GM21526 (cell line): Measurements from ENCODE around the gene AP3B1.
"Not testable (repeated sequence)": the region's sequence is repeated elsewhere in the genome, so short reads cannot be mapped to it uniquely, and the experiment has no call there.

Experiments
- ATAC-seq: cut with Tn5 transposase; IDR thresholded peaks from one replicate; pipeline ENCODE4 v1.9.1; 2021; ENCODE audit warnings: moderate library complexity; ENCODE audit not compliant: unreplicated experiment, low FRiP score

The AP3B1 gene

DNA sequence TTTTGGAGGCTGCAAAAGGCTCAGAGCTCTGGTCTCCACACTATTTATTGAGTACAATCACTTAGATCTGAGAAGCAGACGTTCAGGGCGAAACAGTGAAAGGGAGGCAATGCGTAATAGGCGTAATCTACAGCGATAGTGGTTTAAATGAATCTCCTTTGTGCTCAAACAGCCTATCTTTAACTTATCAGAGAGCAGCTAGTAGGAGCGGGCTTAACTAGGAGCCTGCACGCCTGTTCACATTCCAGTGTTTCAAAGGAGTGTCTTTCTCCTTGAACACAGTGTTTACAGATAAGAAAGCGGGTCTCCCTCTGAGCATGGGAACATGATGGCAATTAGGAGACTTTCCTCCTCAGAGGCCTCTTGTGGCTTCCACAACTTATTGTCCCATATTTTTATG lies 49.4 kb downstream of the AP3B1 start:
- ATAC-seq: no peak

DNA sequence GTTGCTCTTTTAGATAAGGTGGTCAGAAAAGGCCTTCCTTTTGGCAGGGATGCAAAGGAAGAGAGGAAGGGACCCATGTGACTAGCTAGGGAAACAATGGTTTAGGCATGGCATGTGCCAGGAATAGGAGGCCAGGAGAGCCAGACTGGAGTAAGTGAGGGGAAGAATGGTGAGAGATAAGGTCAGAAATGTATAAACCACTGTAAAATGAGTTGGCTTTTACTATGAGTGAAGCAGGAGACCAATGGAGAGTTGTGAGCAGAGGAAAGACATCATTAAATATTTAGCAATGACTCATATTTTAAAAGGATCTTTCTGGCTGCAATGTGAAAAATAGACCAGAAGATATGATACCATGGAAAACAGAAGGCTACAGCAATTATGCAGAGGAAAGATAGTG lies 50.9 kb downstream of the AP3B1 start:
- no peak for ATAC-seq

DNA sequence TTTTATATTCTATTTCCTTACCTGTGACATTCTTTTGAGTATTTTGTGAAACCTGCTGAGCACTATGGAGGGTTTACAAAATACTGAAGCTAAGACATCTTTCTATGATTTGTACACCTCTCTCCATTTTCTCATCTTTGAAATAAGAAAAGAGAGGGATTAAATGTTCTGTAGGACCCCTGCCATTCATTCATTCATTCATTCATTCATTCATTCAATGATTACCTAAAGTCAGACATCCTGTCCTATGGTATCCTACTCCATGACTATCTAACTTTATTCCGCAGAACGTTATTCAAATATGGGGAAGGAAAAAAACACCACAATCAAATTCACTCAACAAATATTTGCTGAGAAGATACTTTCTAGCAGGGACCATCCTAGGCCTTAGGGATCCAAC lies 51.4 kb downstream of the AP3B1 start:
- no peak for ATAC-seq

DNA sequence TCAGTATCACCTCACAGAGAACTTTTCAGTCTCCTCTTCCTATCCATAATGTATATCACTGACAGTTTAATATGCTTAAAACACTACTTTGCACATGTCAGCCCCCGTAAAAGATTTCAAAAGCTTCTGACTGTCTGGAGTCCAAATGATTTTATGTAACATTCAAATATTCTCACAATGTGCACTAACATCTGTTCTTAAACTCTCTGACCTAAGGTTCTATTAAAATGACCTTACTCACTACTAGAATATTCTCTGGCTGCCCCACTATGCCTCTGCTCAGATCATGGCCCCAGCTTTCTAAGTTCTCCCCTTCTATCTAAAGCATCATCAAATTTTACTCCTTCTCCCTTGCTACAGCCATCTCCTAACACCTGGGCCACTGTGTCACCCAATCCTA lies 52.5 kb downstream of the AP3B1 start:
- no peak for ATAC-seq

DNA sequence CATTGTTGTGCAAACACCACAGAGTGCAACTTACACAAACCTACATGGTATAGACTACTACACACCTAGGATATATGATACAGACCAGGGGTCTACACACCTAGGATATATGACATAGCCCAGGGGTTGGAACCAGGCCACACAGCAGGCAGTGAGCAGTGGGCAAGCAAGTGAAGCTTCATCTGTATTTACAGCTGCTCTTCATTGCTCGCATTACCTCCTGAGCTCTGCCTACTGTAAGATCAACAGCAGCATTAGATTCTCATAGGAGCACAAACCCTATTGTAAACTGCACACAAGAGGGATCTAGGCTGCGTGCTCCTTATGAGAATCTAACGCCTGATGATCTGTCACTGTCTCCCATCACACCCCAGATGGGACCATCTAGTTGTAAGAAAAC lies 56.6 kb downstream of the AP3B1 start:
- ATAC-seq: no peak

DNA sequence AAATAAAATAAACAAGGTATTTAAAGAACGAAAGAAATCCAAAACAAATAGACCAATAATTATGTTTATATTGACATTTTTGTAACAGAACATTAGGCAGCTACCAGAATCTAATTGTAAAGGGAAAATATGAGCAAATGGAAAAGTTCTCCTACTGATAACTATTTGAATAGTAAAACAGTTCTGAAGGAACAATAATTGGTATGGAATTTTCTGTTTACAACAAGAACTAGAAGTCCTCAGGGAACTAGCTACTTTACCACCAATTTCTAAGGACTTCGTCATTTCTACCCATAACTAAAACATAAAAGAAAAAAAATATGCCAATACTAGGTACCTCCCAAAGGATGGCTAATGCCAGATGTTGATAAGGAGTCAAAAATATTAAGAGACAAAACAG lies 58.5 kb downstream of the AP3B1 start:
- no peak for ATAC-seq

DNA sequence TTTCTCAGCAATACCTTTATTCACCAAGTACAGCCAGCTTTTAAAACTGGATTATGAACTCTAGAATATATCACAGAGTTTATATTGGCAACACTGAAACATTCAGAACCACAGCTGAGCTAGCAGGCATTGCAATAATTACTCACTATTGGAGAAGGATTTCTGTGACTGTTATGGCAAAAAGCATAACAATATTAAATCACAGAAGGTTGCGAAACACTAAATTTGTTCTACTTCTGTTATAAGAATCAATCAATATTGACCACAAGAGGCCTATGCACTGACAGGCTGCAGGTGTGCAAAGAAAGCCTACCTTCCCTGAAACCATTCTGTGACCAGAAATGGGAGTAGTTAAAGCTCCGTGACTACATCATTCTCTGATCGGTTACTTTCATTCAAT lies 59.2 kb downstream of the AP3B1 start:
- ATAC-seq: no peak

DNA sequence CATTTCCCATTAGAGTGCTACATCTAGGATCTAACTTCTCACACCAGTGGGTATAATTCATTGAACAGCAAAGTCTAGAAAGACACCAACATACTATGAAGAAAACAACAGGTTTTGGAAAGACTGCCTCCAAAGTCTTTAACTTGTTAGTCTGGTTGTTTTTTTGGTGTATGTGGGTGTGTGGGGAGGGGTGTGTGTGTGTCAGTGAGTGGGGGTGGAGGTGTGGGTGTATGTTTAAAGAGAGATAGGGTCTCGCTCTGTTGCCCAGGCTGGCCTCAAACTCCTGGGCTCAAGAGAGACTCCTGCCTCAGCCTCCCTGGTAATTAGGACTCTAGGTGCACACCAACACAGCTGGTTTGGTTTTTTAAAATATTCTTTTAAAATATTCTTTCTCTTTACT lies 59.7 kb downstream of the AP3B1 start:
- no peak for ATAC-seq

DNA sequence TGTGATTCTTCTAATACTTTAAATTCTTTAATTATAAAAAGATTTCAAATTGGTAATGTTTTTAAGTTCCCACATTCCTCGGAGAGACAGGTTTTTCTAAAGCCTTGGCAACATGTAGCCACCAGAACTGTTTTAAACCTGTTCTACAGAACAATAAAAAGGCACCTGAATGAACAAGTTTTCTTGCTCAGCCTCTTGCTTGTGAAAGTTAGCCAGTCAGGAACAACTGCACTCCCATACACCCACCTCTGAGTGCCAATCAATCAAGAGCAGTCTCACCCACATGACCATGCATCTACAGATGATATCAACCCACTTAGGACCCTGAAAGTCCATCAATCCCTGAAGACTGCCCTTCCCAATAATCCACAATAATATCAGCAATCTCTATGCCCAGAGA lies 62.3 kb downstream of the AP3B1 start:
- ATAC-seq: no peak

DNA sequence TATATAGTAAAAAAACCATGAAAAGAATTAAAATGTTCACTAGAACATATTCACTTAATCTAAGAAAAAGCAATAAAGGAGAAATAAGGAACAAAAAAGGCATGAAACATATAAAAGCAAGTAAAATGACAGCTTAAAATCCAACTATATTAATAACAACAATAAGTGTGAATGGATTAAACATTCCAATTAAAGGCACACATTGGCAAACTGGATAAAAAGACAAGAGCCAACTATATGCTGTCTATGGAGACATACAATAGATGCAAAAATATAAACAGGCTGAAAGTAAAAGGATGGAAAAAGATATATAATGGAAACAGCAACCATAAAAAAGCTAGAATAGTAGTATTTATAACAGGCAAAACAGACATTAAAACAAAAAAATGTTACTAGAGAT lies 70.1 kb downstream of the AP3B1 start:
- no peak for ATAC-seq

DNA sequence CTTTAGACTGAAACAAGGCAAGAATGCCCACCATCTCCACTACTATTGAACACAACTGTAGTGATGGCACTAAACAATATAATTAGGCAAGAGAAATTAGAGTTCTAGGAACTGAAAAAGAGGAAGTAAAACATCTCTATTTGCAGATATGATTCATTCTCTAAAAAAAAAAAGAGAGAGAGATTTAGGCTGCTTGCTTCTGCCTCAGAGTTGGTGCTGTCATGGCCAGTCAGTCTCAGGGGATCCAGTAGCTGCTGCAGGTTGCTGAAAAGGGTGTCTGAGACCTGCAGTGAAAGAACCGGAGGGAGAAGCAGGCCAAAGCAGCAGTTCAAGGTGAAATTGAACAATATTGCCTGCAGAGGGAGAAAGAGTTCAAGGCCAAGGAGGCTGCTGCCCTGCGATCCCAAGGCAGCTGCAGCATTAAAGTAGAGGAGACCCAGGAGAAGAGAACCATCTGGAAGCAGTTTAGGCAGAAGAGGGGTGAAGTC lies 72.5 kb downstream of the AP3B1 start:
- peak; percentile 98 for ATAC-seq

DNA sequence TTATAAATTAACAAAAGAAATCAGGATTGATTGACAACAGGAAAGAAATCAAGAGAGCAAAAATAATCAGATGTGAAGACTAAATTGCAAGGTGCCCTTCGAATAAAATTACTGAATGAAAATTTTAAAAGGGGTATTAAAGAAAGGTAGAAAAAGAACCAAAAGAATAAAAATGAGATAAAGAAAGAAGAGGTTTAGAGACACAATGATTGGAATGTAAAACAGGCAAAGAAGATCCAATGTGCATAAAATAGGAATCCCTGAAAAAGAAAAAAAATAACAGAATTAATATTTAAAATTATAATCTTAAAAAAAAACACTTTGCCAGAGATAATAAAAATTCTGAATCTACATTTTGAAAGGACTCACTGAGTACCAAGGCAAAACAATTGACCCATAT lies 73.0 kb downstream of the AP3B1 start:
- no peak for ATAC-seq

DNA sequence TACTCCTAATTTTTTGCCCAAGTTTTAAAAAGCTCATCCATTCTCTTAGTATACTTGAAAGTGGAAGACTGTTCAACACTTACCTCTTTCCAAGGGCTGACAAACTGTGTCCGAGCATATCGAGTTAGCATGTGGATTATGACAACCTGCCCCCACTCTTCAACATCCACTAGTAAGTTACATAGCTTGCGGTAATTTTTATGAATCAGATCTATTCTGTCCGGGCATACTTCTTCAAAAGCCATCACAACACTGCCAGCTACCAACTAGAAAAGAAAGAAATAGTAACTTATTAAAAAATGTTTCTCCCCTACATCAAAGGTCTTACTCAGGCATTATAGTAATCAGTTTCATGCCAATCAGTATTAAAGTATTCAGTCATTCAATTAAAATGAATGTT lies 78.5 kb downstream of the AP3B1 start:
- no peak for ATAC-seq

DNA sequence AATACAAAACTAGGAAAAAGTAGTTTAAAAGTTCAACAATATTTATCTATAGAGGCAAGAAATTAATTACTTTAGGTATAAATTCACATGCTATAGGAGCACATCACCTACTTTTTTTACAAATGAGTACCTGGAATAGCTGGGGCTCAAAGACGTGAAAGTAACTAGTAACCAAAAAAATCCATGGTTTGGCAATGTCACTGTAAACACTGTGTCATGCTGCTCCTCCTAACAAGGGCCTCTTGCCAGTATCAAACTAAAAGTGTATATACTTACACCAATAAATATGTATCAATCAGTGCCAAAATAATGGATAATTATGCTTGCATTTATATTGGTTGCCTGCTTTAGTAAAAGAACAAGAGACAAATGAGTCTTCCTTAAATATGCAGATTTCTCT lies 78.9 kb downstream of the AP3B1 start:
- no peak for ATAC-seq

DNA sequence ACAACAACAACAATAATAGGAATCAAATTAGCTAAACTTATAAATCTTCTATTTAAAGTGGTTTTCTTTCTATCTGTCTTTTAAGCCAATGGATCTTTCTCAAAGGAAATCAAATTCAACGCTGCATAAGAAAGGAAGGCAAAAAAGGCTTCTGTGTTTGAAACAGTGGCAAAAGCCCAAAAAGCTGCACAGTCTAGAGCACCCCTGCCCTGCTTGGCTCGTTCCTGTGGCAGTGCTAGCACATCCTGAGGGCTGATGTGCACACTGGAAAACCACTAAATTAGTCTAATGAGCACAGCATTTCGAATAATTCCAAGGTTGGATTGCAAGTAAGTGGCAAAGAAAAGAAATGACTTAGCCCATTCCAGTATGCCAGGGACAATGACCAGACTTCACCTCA lies 80.7 kb downstream of the AP3B1 start:
- no peak for ATAC-seq

DNA sequence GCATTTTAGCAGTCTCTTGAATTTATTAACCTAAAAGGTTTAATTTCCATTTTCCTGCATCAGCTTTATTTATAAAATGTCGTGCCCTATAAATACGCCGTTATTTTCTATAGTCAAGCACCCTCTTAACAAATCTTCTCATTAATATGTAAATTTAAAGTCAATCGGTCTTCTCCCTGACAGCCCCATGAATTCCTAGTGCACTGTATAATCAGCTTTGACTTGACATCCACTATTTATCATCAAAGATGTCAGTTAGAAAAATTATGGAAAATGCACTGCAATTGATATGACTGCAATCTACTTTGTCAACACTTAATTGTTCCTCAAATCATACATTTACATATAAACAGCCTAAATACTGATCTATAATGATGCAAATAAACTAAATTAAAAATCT lies 83.4 kb downstream of the AP3B1 start:
- ATAC-seq: no peak

DNA sequence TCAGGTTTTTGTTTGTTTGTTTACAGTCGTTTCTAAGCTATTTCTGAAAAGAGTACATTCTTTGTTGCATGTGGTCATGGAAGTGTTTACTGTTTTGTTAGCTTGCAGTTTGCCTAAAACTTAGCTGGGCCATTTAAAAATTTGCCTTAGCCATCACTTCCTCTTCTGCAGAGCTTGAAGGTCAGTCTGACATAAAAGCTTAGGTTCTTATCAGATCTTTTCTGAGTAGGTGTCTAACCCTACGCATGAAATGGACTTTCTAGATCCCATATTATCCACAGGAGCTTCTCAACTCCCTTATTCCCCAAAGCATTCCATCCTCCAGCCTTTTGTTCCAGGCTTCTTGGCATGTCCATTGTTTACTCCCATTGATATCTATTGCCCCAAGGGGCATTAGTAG lies 90.3 kb downstream of the AP3B1 start:
- ATAC-seq: no peak

DNA sequence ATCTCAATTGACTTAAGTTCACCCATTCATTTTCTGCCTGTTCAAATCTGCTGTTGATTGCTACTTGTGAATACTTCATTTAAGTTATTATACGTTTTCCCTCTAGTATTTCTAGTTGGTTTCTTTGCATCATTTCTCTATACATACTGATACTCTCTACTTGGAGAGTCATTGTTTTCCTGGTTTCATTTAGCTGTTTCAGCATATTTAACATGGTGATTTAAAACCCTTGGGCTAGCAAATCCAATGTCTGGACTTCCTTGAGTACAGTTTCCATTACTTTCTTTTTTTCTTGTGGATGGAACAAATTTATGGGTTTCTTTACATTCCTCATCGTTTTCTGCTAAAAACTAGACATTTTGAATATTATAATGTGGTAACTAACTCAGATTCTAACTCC lies 90.7 kb downstream of the AP3B1 start:
- ATAC-seq: no peak

DNA sequence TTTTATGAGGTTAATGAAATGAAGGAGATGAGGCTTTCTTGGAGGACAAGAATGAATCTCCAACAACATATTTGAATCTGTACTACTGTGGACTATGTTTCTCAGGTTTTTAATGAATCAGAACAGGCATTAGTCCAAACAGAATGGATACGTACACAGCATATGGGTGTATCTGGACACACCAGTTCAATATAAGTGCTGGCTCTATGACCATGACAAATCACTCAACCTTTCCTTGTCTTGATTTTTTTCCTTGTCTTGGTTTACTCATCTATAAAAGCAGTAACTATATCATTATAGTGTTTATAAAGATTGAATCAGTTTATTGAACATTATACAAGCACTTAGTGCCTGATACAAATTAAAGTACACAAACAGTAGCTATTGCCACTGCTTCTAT lies 104.1 kb downstream of the AP3B1 start:
- no peak for ATAC-seq

DNA sequence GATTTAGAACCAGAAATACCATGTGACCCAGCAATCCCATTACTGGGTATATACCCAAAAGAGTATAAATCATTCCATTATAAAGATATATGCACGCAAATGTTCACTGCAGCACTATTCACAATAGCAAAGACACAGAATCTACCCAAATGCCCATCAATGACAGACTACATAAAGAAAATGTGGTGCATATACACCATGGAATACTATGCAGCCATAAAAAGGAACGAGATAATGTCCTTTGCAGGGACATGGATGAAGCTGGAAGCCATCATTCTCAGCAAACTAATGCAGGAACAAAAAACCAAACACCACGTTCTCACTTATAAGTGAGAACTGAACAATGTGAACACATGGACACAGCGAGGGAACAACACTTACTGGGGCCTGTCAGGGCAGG lies 105.8 kb downstream of the AP3B1 start:
- not testable (repeated sequence) for ATAC-seq

DNA sequence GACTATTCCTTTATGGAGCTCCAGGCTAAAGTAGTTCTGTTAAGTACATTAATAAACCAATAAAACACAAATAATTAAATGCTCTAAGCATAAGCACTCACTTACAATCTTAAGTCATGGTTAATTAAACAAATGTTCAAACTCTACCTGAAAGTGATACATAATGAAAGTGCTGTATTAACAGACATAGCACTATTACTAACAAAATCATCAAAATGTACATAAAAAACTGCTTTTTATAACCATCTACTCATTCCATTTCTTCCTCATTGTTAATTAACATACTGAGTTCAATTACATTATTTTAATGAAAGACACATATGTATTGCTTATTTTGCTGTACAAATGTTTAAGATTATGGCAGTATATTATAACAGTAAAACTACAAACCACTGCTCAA lies 107.3 kb downstream of the AP3B1 start:
- no peak for ATAC-seq

DNA sequence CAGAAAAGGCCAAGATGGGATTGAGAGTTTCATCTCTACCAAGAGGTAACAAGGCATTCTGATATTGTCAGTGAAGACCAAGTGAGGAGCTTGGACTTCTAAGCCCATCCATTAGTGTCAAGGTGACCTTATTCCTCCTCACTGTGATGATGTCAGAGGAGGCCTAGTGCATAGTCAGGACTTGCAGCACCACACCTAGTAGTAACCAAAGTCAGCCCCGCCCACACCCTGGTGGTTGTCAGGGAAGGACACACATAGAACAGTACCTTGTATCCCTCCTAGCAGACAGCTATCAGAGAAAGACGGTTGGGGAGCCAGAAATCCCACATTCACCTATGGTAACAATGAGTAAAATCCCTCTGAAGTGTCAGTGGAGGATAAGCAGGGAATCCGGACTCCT lies 111.7 kb downstream of the AP3B1 start:
- no peak for ATAC-seq

DNA sequence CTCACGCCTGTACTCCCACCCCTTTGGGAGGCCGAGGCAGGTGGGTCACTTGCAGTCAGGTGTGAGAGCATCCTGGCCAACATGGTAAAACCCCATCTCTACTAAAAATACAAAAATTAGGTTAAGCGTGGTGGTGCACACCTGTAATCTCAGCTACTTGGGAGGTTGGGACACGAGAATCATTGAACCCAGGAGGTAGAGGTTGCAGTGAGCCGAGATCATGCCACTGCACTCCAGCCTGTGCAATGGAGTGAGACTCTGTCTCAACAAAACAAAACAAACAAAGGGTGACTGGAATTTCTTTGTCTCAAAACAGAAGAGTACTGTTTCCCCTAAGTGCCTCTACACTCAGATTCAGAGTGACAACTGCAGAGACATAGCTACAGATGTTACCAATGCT lies 116.1 kb downstream of the AP3B1 start:
- no peak for ATAC-seq

DNA sequence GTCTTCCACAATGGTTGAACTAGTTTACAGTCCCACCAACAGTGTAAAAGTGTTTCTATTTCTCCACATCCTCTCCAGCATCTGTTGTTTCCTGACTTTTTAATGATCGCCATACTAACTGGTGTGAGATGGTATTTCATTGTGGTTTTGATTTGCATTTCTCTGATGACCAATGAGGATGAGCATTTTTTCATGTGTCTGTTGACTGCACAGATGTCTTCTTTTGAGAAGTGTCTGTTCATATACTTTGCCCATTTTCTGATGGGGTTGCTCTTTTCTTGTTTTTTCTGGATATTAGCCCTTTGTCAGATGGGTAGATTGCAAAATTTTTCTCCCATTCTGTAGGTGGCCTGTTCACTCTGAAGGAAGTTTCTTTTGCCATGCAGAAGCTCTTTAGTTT lies 124.2 kb downstream of the AP3B1 start:
- not testable (repeated sequence) for ATAC-seq
